Loucy (cell line): ENCODE results near the gene USP44.

Experiments used
- H2AFZ ChIP-seq: fragments of 200-600 bp; sonication (generic); 2 replicates; pipeline ENCODE4 v1.6.0; 2016; ENCODE audit warnings: antibody characterized with exemption, mild to moderate bottlenecking, low read length, moderate library complexity
- H3F3A ChIP-seq: fragments of 200-600 bp; 2 replicates; pipeline ENCODE4 v1.6.0; 2016; ENCODE audit warnings: antibody characterized with exemption, low read depth, mild to moderate bottlenecking
- H3K27me3 ChIP-seq: fragments of 200-600 bp; sonication (generic); 2 replicates; pipeline ENCODE4 v1.6.1; 2014; ENCODE audit warnings: low read length, mild to moderate bottlenecking; ENCODE audit not compliant: insufficient read depth, poor library complexity, severe bottlenecking
- H3K36me3 ChIP-seq: fragments of 200-600 bp; sonication (generic); 2 replicates; pipeline ENCODE4 v1.6.1; 2016; ENCODE audit warnings: low read length; ENCODE audit not compliant: insufficient read depth
- H3K4me1 ChIP-seq: fragments of 200-600 bp; sonication (generic); 2 replicates; pipeline ENCODE4 v1.5.1; 2014; ENCODE audit warnings: low read length, mild to moderate bottlenecking; ENCODE audit not compliant: insufficient read depth, poor library complexity, severe bottlenecking
- H3K4me2 ChIP-seq: fragments of 200-600 bp; sonication (generic); 2 replicates; pipeline ENCODE4 v1.6.0; 2014; ENCODE audit warnings: antibody characterized with exemption, low read length, low read depth, mild to moderate bottlenecking; ENCODE audit not compliant: poor library complexity, severe bottlenecking
- H3K4me3 ChIP-seq: fragments of 200-600 bp; sonication (generic); 2 replicates; pipeline ENCODE4 v1.5.1; 2014; ENCODE audit warnings: low read length, mild to moderate bottlenecking, mixed read lengths; ENCODE audit not compliant: poor library complexity, severe bottlenecking
- H3K79me2 ChIP-seq: fragments of 200-600 bp; sonication (generic); 2 replicates; pipeline ENCODE4 v1.6.1; 2014; ENCODE audit warnings: low read length; ENCODE audit not compliant: insufficient read depth
- H3K9ac ChIP-seq: fragments of 200-600 bp; sonication (generic); 2 replicates; pipeline ENCODE4 v1.6.0; 2014; ENCODE audit warnings: mild to moderate bottlenecking, low read depth, low read length, moderate library complexity; ENCODE audit not compliant: poor library complexity, severe bottlenecking
- H3K9me2 ChIP-seq: fragments of 200-600 bp; sonication (generic); replicated peaks from 2 replicates; pipeline ENCODE4 v1.6.1; 2016; ENCODE audit warnings: low read depth, low read length, mixed read lengths
- H3K9me3 ChIP-seq: fragments of 200-600 bp; sonication (generic); 2 replicates; pipeline ENCODE4 v1.6.1; 2014; ENCODE audit warnings: mild to moderate bottlenecking, antibody characterized with exemption, low read length, low read depth; ENCODE audit not compliant: insufficient read depth
- H4K20me1 ChIP-seq: fragments of 200-600 bp; sonication (generic); 2 replicates; pipeline ENCODE4 v1.6.0; 2014; ENCODE audit warnings: antibody characterized with exemption, low read length, mild to moderate bottlenecking; ENCODE audit not compliant: insufficient read depth, poor library complexity, severe bottlenecking
- CTCF ChIP-seq: fragments of 200-600 bp; sonication (generic); conservative IDR thresholded peaks from 2 replicates; pipeline ENCODE4 v1.5.1; 2014; ENCODE audit warnings: mild to moderate bottlenecking, antibody characterized with exemption, low read length
- EZH2phosphoT487 ChIP-seq: fragments of 200-600 bp; IDR thresholded peaks from 2 replicates; pipeline ENCODE4 v1.6.1; 2018; ENCODE audit warnings: antibody characterized with exemption, mild to moderate bottlenecking, moderate library complexity, borderline replicate concordance

The USP44 gene

GRCh38 chr12:95522692-95523091 lies 28.6 kb downstream of the USP44 start:
- Histone ChIP-seq H4K20me1 (no peaks in the 10 kb centered on the region), H3K4me2 (no peak overlapping the region), H3F3A (no peaks in the 10 kb centered on the region), H3K9me2 (no peaks in the 10 kb centered on the region), H2AFZ (no peak overlapping the region), H3K36me3 (peaks cover 28% of the 10 kb centered on the region; the same call in 1 of the 2 replicates), H3K4me3 (no peak overlapping the region), H3K79me2 (no peaks in the 10 kb centered on the region), H3K9me3 (no peaks in the 10 kb centered on the region), H3K27me3 (no peaks in the 10 kb centered on the region), H3K4me1 (no peaks in the 10 kb centered on the region), H3K9ac (no peak overlapping the region)
- no peak for TF ChIP-seq CTCF
- TF ChIP-seq EZH2phosphoT487 = no peak

GRCh38 chr12:95520816-95521215 lies 30.5 kb downstream of the USP44 start:
- H3K36me3 ChIP-seq = peaks cover 28% of the 10 kb centered on the region; the same call in 1 of the 2 replicates
- 0 out of 2 replicates have a peak, but pooled peaks cover 11% of the 10 kb centered on the region for H3F3A ChIP-seq
- no peak for TF ChIP-seq CTCF
- no peak for TF ChIP-seq EZH2phosphoT487

GRCh38 chr12:95518944-95519343 lies 32.3 kb downstream of the USP44 start:
- H3K4me2 ChIP-seq = no peak overlapping the region
- H3K4me1 ChIP-seq = peaks cover 8% of the 10 kb centered on the region
- no peaks in the 10 kb centered on the region for H3K9me2 ChIP-seq
- H3K4me3 ChIP-seq = no peak overlapping the region
- H3K27me3 ChIP-seq = no peaks in the 10 kb centered on the region
- peaks cover 47% of the 10 kb centered on the region for H3K36me3 ChIP-seq
- 0 out of 2 replicates have a peak, but pooled peaks cover 11% of the 10 kb centered on the region for H3F3A ChIP-seq
- TF ChIP-seq EZH2phosphoT487 (no peak), CTCF (no peak)
- no peaks in the 10 kb centered on the region for H3K79me2 ChIP-seq
- H4K20me1 ChIP-seq = no peaks in the 10 kb centered on the region
- H3K9me3 ChIP-seq = no peaks in the 10 kb centered on the region
- H3K9ac ChIP-seq = no peak overlapping the region
- no peak overlapping the region for H2AFZ ChIP-seq

More at GRCh38 chr12:95520816-95521215, 30.5 kb downstream of the USP44 start:
- no peaks in the 10 kb centered on the region for H3K9me2 ChIP-seq
- no peak overlapping the region for H3K9ac ChIP-seq
- H4K20me1 ChIP-seq = no peaks in the 10 kb centered on the region
- no peaks in the 10 kb centered on the region for H3K9me3 ChIP-seq
- no peak overlapping the region for H2AFZ ChIP-seq
- H3K79me2 ChIP-seq = no peaks in the 10 kb centered on the region
- no peak overlapping the region for H3K4me2 ChIP-seq
- no peak overlapping the region for H3K4me3 ChIP-seq
- H3K4me1 ChIP-seq = peaks cover 8% of the 10 kb centered on the region
- H3K27me3 ChIP-seq = no peaks in the 10 kb centered on the region
